Astrocyte (in vitro differentiated cells and primary cell): Measurements from ENCODE around the gene LRBA.

Source experiments
- EZH2 ChIP-seq: IDR thresholded peaks from 2 replicates; pipeline ENCODE4 v1.6.1; 2012; ENCODE audit warnings: mild to moderate bottlenecking, low read length, inconsistent platforms; ENCODE audit not compliant: insufficient read depth
- TF ChIP-seq, protein P1 (sequence below): IDR thresholded peaks from 2 replicates; pipeline ENCODE4 v1.5.1; 2011; ENCODE audit warnings: low read depth, mild to moderate bottlenecking, inconsistent platforms, low read length, moderate library complexity; ENCODE audit not compliant: insufficient read depth

DNA sequence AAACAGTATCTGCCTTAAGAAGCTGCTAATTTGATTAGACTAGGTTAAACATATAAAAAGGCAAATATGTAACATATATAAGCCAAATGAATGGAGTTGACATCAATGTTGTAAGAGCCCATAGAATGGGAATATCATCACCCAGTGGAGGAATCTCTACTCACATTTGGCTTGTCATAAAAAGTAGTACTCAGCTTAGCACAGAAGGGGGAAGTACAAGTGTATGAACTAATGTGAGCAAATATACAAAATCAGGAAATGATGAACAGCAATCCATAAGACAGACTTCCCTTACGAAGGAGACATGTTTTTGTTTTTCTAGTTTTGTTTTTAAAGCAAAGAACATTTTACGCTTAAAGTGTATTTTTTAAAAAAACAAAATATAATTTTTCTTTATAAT lies 358.2 kb downstream of the LRBA start:
- TF ChIP-seq, protein P1, sequence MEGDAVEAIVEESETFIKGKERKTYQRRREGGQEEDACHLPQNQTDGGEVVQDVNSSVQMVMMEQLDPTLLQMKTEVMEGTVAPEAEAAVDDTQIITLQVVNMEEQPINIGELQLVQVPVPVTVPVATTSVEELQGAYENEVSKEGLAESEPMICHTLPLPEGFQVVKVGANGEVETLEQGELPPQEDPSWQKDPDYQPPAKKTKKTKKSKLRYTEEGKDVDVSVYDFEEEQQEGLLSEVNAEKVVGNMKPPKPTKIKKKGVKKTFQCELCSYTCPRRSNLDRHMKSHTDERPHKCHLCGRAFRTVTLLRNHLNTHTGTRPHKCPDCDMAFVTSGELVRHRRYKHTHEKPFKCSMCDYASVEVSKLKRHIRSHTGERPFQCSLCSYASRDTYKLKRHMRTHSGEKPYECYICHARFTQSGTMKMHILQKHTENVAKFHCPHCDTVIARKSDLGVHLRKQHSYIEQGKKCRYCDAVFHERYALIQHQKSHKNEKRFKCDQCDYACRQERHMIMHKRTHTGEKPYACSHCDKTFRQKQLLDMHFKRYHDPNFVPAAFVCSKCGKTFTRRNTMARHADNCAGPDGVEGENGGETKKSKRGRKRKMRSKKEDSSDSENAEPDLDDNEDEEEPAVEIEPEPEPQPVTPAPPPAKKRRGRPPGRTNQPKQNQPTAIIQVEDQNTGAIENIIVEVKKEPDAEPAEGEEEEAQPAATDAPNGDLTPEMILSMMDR, result no peak
- TF ChIP-seq EZH2, result no peak
